HCT116 (cell line): ENCODE results near the gene DDX39A. TPM values are rescaled to one million over a fixed set of nuclear protein-coding genes. Genes with fewer than 3 reads are reported as not detected.

ENCODE experiments used
- ATAC-seq: fragments of 200-7000 bp; cut with Tn5 transposase; 2 replicates; pipeline ENCODE4 v1.9.1; 2020; ENCODE audit warnings: mild to moderate bottlenecking, moderate library complexity
- BruUV-seq: library from RNA; stranded (reverse); fragments of 400-500 nt; replicated peaks from 2 replicates; lab custom pipeline; 2021; lab: Mats Ljungman, UMichigan
- CTCF ChIA-PET: fragments of 300-600 bp; sonication (Branson Sonifier 250); formaldehyde crosslinking; loops from one replicate; lab custom pipeline; 2021; ENCODE audit warnings: antibody characterized with exemption; lab: Charles Lee
- POLR2A ChIA-PET: fragments of 300-600, 350-600 bp; sonication (Branson Sonifier 250); formaldehyde crosslinking; loops from one replicate; lab custom pipeline; 2021; ENCODE audit warnings: antibody characterized with exemption; lab: Charles Lee
- RAD21 ChIA-PET, 2 experiments: fragments of 300-600 bp; sonication (Branson Sonifier 250); formaldehyde crosslinking; loops; one replicate each; lab custom pipeline; 2023; ENCODE audit warnings: low total read pairs in 2 of 2; ENCODE audit not compliant: uncharacterized antibody in 2 of 2, unreplicated experiment in 2 of 2, low non-redundant PET in 1 of 2; lab: Charles Lee
- DNase-seq: peaks from one replicate; pipeline ENCODE4 v3.0.0-alpha.2; 2010; ENCODE audit warnings: low read depth, low spot score
- H2AFZ ChIP-seq: fragments of 200-600 bp; shearing (Covaris generic), sonication (generic); 2 replicates; pipeline ENCODE4 v1.6.1; 2017; ENCODE audit warnings: low read depth, mixed run types, mixed read lengths, antibody characterized with exemption, low read length; ENCODE audit not compliant: poor library complexity, severe bottlenecking
- H3K27ac ChIP-seq: 2 replicates; pipeline ENCODE4 v1.5.1; 2012; ENCODE audit warnings: low read depth, low read length
- H3K27me3 ChIP-seq: fragments of 200-600 bp; sonication (generic); 2 replicates; pipeline ENCODE4 v1.6.1; 2016; ENCODE audit warnings: mixed run types, low read length, mixed read lengths; ENCODE audit not compliant: insufficient read depth
- H3K36me3 ChIP-seq, 2 experiments: fragments of 200-500 bp in 1 of 2; fragments of 200-600 bp in 1 of 2; sonication (Bioruptor generic) in 1 of 2; sonication (generic) in 1 of 2; 2 replicates each; pipeline versions ENCODE4 v1.5.1 to v1.6.1; 2014 to 2016; ENCODE audit warnings: low read length in 2 of 2, inconsistent platforms in 1 of 2, mixed read lengths in 1 of 2, mixed run types in 1 of 2; ENCODE audit not compliant: insufficient read depth in 2 of 2, control insufficient read depth in 1 of 2
- H3K4me1 ChIP-seq, 2 experiments: fragments of 200-600 bp in 1 of 2; sonication (generic) in 1 of 2; 2 replicates each; pipeline versions ENCODE4 v1.5.1 to v1.6.1; 2012 to 2017; ENCODE audit warnings: low read length in 2 of 2, inconsistent platforms in 1 of 2, mild to moderate bottlenecking in 1 of 2, mixed read lengths in 1 of 2, mixed run types in 1 of 2, moderate library complexity in 1 of 2; ENCODE audit not compliant: insufficient read depth in 2 of 2, control insufficient read depth in 1 of 2
- H3K4me2 ChIP-seq: fragments of 200-600 bp; sonication (generic); 2 replicates; pipeline ENCODE4 v1.6.1; 2017; ENCODE audit warnings: mixed run types, low read length, mixed read lengths
- H3K4me3 ChIP-seq, 2 experiments: fragments of 200-600 bp in 1 of 2; sonication (generic) in 1 of 2; replicated peaks in 1 of 2; 2 replicates each; pipeline ENCODE4 v1.5.1; 2011 to 2016; ENCODE audit warnings: low read length in 2 of 2, control low read depth in 1 of 2, low read depth in 1 of 2, mild to moderate bottlenecking in 1 of 2, mixed read lengths in 1 of 2, mixed run types in 1 of 2
- H3K79me2 ChIP-seq: fragments of 200-600 bp; sonication (generic); 2 replicates; pipeline ENCODE4 v1.6.1; 2017; ENCODE audit warnings: mild to moderate bottlenecking, mixed run types, low read length, moderate library complexity, mixed read lengths; ENCODE audit not compliant: insufficient read depth
- H3K9ac ChIP-seq: fragments of 200-600 bp; sonication (generic); 2 replicates; pipeline ENCODE4 v1.6.1; 2016; ENCODE audit warnings: low read length, mixed read lengths
- H3K9me2 ChIP-seq: fragments of 200-600 bp; sonication (generic), shearing (Covaris generic); 2 replicates; pipeline ENCODE4 v1.6.1; 2017; ENCODE audit warnings: mixed run types, mild to moderate bottlenecking, moderate library complexity; ENCODE audit not compliant: insufficient read depth
- H3K9me3 ChIP-seq, 2 experiments: fragments of 200-500 bp in 1 of 2; fragments of 200-600 bp in 1 of 2; sonication (Bioruptor generic) in 1 of 2; sonication (generic) in 1 of 2; 2 replicates each; pipeline ENCODE4 v1.6.1; 2014 to 2017; ENCODE audit warnings: low read length in 2 of 2, mixed read lengths in 2 of 2, inconsistent platforms in 1 of 2, low read depth in 1 of 2, mild to moderate bottlenecking in 1 of 2, mixed run types in 1 of 2, moderate library complexity in 1 of 2; ENCODE audit not compliant: control insufficient read depth in 1 of 2, insufficient read depth in 1 of 2
- H4K20me1 ChIP-seq: fragments of 200-600 bp; sonication (generic), shearing (Covaris generic); 2 replicates; pipeline ENCODE4 v1.6.1; 2017; ENCODE audit warnings: mixed run types, mild to moderate bottlenecking, moderate library complexity; ENCODE audit not compliant: insufficient read depth
- CBX3 ChIP-seq: IDR thresholded peaks from 2 replicates; pipeline ENCODE4 v1.6.1; 2012; ENCODE audit warnings: low read depth
- CTCF ChIP-seq, 3 experiments: fragments of 200-600 bp in 1 of 3; sonication (generic) in 1 of 3; IDR thresholded peaks in 2 of 3; conservative IDR thresholded peaks in 1 of 3; 2 replicates each; pipeline ENCODE4 v1.5.1; 2012 to 2017; ENCODE audit warnings: low read depth in 2 of 3, low read length in 2 of 3, antibody characterized with exemption in 1 of 3, borderline replicate concordance in 1 of 3, control low read depth in 1 of 3, mild to moderate bottlenecking in 1 of 3, mixed read lengths in 1 of 3, mixed run types in 1 of 3, moderate library complexity in 1 of 3; ENCODE audit not compliant: insufficient read depth in 1 of 3
- EZH2 ChIP-seq: fragments of 200-600 bp; sonication (generic); IDR thresholded peaks from 2 replicates; pipeline ENCODE4 v1.6.1; 2017; ENCODE audit warnings: antibody characterized with exemption, mixed run types
- EZH2phosphoT487 ChIP-seq: fragments of 200-600 bp; IDR thresholded peaks from 2 replicates; pipeline ENCODE4 v1.6.1; 2018; ENCODE audit warnings: antibody characterized with exemption, borderline replicate concordance
- FOSL1 ChIP-seq: IDR thresholded peaks from 2 replicates; pipeline ENCODE4 v1.6.1; 2012; ENCODE audit warnings: low read depth
- JUND ChIP-seq: IDR thresholded peaks from 2 replicates; pipeline ENCODE4 v1.6.1; 2012
- POLR2A ChIP-seq: IDR thresholded peaks from 2 replicates; pipeline ENCODE4 v1.7.0; 2011; ENCODE audit warnings: borderline replicate concordance; ENCODE audit not compliant: insufficient read depth, insufficient read length; ENCODE audit errors: extremely low read depth
- REST ChIP-seq: IDR thresholded peaks from 2 replicates; pipeline ENCODE4 v1.6.1; 2012; ENCODE audit warnings: low read depth
- SIN3A ChIP-seq: IDR thresholded peaks from 2 replicates; pipeline ENCODE4 v1.6.1; 2012; ENCODE audit warnings: low read depth
- SRF ChIP-seq: IDR thresholded peaks from 2 replicates; pipeline ENCODE4 v1.6.1; 2012; ENCODE audit warnings: low read depth
- YY1 ChIP-seq: IDR thresholded peaks from 2 replicates; pipeline ENCODE4 v1.6.1; 2011; ENCODE audit warnings: low read length, low read depth, moderate library complexity, mild to moderate bottlenecking; ENCODE audit not compliant: insufficient replicate concordance; ENCODE audit errors: extremely low read depth
- ZBTB33 ChIP-seq: IDR thresholded peaks from 2 replicates; pipeline ENCODE4 v1.6.1; 2011; ENCODE audit warnings: mild to moderate bottlenecking, low read length, moderate library complexity; ENCODE audit not compliant: insufficient replicate concordance; ENCODE audit errors: extremely low read depth
- ZFX ChIP-seq: fragments of 450-650 bp; IDR thresholded peaks from 2 replicates; pipeline ENCODE4 v1.6.1; 2017
- intact Hi-C: fragments of 100-400 bp; cut with micrococcal nuclease; formaldehyde crosslinking; loops from 2 replicates; pipeline ENCODE4 v1.10.0; 2022
- total RNA-seq: library from RNA; stranded (reverse); gene quantifications from one replicate; pipeline ENCODE4 v1.2.1, GENCODE V29; 2021; ENCODE audit not compliant: unreplicated experiment

Gene DDX39A
- total RNA-seq, 1 experiment from 2014 or later = 152 TPM

GRCh38 chr19:14412996-14413692, 6.0 kb downstream of the DDX39A start:
- H3K9me3 ChIP-seq = no peaks in the 10 kb centered on the region
- H3K9ac ChIP-seq = no peak overlapping the region
- peaks cover 4 to 21% of the 10 kb centered on the region in 2 experiments for H3K4me1 ChIP-seq
- H2AFZ ChIP-seq = no peak overlapping the region
- RAD21 ChIA-PET = no interaction called here
- DNase-seq (no peak), ATAC-seq (no peak)
- TF ChIP-seq POLR2A (no peak), ZBTB33 (no peak), EZH2phosphoT487 (no peak), FOSL1 (no peak), YY1 (no peak), ZFX (no peak), SRF (no peak), REST (no peak), JUND (no peak), CTCF (IDR thresholded peaks at IDR 0.05 in 2 of 3, conservative IDR thresholded peaks at IDR 0.05 in 1 of 3; ENCODE audit: borderline replicate concordance in 1 of 3, insufficient read depth in 1 of 3, low read depth in 2 of 3, low read length in 2 of 3) (no peak), CBX3 (no peak), SIN3A (no peak), EZH2 (no peak)
- H3K27me3 ChIP-seq = no peaks in the 10 kb centered on the region
- CTCF ChIA-PET = interaction anchor here (1.0 kb wide), 1 partner anchor 277 kb away, joined by 3 read pairs; the partner anchor contains the start of gene ASF1B
- H4K20me1 ChIP-seq = peaks cover 21% of the 10 kb centered on the region; the same call in 1 of the 2 replicates
- no peaks in the 10 kb centered on the region for H3K9me2 ChIP-seq
- peaks cover 86% of the 10 kb centered on the region for H3K79me2 ChIP-seq
- no peak overlapping the region for H3K4me3 ChIP-seq
- no peak overlapping the region for H3K4me2 ChIP-seq
- intact Hi-C loops = no loop called here
- H3K36me3 ChIP-seq = peaks cover 34 to 50% of the 10 kb centered on the region in 2 experiments
- POLR2A ChIA-PET = no interaction called here
- no peak overlapping the region; the same call in 1 of the 2 replicates for H3K27ac ChIP-seq
- BruUV-seq = no TSS peak
